Chondrocyte (in vitro differentiated cells): ENCODE results near the gene MYDGF. TPM values are rescaled to one million over a fixed set of nuclear protein-coding genes. Genes with fewer than 3 reads are reported as not detected.

Source experiments
- DNase-seq: peaks from one replicate; pipeline ENCODE4 v3.0.0; 2021; ENCODE audit warnings: mixed read lengths, low spot score
- H3K27ac Mint-ChIP-seq: one replicate; pipeline ENCODE4 v1.8.0; 2021; ENCODE audit warnings: mild to moderate bottlenecking, moderate library complexity, mixed read lengths; ENCODE audit not compliant: unreplicated experiment
- H3K27me3 Mint-ChIP-seq: 2 replicates; pipeline ENCODE4 v1.8.0; 2021; ENCODE audit warnings: low read depth, mixed read lengths
- H3K36me3 Mint-ChIP-seq: 2 replicates; pipeline ENCODE4 v1.8.0; 2021; ENCODE audit warnings: low read depth, mixed read lengths
- H3K4me1 Mint-ChIP-seq: 2 replicates; pipeline ENCODE4 v1.8.0; 2021; ENCODE audit warnings: low read depth, mild to moderate bottlenecking, mixed read lengths
- H3K4me3 Mint-ChIP-seq: one replicate; pipeline ENCODE4 v1.8.0; 2021; ENCODE audit warnings: mild to moderate bottlenecking, moderate library complexity, mixed read lengths; ENCODE audit not compliant: unreplicated experiment
- H3K9me3 Mint-ChIP-seq: 2 replicates; pipeline ENCODE4 v1.8.0; 2021; ENCODE audit warnings: low read depth, mixed read lengths
- total RNA-seq: library from RNA; stranded (reverse); gene quantifications from 3 replicates; pipeline ENCODE4 v1.2.1, GENCODE V29; 2021
- TF ChIP-seq, protein P1 (sequence below): fragments of 200-600 bp; sonication (generic); IDR thresholded peaks from 2 replicates; pipeline ENCODE4 v1.5.0; 2021; ENCODE audit warnings: antibody characterized with exemption, mild to moderate bottlenecking, moderate library complexity

MYDGF gene
- total RNA-seq, 1 donor from 2014 or later = 124 TPM

DNA sequence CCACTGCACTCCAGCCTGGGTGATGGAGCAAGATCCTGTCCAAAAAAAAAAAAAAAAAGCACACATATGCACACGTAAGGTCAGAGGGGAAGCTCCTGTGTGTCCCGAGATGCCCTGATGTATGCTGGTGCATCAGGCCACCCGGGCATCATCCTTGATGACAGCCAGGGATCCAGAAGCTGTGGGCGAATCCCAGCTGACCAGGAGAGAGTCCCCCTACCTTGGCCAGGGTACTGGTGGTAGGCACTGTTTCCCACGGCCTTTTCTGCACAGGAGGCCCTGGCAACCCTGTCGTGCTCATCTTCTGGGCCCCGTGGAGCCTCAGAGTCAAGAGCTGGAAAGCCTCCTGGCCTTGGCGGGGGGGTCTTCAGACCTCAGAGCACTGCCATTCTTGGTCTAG, 14.0 kb downstream of the MYDGF start:
- no peaks in the 10 kb centered on the region for H3K27me3 Mint-ChIP-seq
- peaks cover 13% of the 10 kb centered on the region for H3K36me3 Mint-ChIP-seq
- DNase-seq = no peak

GRCh38 chr19:4654437-4655361, 15.4 kb downstream of the MYDGF start:
- Mint-ChIP-seq H3K36me3 (peaks cover 10% of the 10 kb centered on the region), H3K27me3 (no peaks in the 10 kb centered on the region), H3K27ac (peak overlapping the region; percentile 9), H3K4me1 (no peaks in the 10 kb centered on the region), H3K9me3 (no peaks in the 10 kb centered on the region), H3K4me3 (no peak overlapping the region)
- TF ChIP-seq, protein P1, sequence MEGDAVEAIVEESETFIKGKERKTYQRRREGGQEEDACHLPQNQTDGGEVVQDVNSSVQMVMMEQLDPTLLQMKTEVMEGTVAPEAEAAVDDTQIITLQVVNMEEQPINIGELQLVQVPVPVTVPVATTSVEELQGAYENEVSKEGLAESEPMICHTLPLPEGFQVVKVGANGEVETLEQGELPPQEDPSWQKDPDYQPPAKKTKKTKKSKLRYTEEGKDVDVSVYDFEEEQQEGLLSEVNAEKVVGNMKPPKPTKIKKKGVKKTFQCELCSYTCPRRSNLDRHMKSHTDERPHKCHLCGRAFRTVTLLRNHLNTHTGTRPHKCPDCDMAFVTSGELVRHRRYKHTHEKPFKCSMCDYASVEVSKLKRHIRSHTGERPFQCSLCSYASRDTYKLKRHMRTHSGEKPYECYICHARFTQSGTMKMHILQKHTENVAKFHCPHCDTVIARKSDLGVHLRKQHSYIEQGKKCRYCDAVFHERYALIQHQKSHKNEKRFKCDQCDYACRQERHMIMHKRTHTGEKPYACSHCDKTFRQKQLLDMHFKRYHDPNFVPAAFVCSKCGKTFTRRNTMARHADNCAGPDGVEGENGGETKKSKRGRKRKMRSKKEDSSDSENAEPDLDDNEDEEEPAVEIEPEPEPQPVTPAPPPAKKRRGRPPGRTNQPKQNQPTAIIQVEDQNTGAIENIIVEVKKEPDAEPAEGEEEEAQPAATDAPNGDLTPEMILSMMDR = no peak
- no peak for DNase-seq

More for the DNA sequence above, 14.0 kb downstream of the MYDGF start:
- Mint-ChIP-seq H3K4me1 (no peaks in the 10 kb centered on the region), H3K4me3 (no peak overlapping the region), H3K27ac (no peak overlapping the region), H3K9me3 (no peaks in the 10 kb centered on the region)
- TF ChIP-seq, protein P1 = no peak

- no peak overlapping the region for H3K27ac Mint-ChIP-seq
These were observed 16.2 kb downstream of the MYDGF start for GRCh38 chr19:4653793-4654436.

GRCh38 chr19:4652075-4652474, 18.1 kb downstream of the MYDGF start:
- no peak for DNase-seq
- peaks cover 5% of the 10 kb centered on the region for H3K4me1 Mint-ChIP-seq
- no peak overlapping the region for H3K4me3 Mint-ChIP-seq
- no peaks in the 10 kb centered on the region for H3K27me3 Mint-ChIP-seq
- no peaks in the 10 kb centered on the region for H3K9me3 Mint-ChIP-seq
- H3K36me3 Mint-ChIP-seq = no peaks in the 10 kb centered on the region
- TF ChIP-seq, protein P1 = no peak
- H3K27ac Mint-ChIP-seq = no peak overlapping the region

More at GRCh38 chr19:4653793-4654436, 16.2 kb downstream of the MYDGF start:
- Mint-ChIP-seq H3K27me3 (no peaks in the 10 kb centered on the region), H3K4me3 (no peak overlapping the region), H3K4me1 (no peaks in the 10 kb centered on the region), H3K36me3 (peaks cover 5% of the 10 kb centered on the region), H3K9me3 (no peaks in the 10 kb centered on the region)
- no peak for DNase-seq
- TF ChIP-seq, protein P1 = no peak

DNA sequence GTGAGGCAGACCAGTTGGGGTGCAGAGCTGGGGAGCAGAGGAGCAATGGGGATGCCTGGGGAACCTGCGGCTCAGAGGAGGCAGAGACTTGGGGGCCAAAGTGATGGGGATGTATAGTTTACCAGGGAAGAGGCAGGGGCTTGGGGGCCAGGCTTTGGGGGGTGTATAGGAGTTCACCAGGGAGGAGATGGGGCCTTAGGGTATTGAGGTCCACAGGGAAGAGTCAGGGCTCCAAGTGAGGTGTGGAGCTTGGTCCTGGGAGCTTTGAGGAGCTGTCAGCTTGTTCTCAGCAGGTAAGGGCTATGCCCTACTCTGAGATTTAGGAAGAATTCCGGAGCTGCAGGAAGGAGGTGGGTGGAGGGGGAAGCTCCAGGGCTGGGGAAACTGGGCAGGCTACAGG, 20.0 kb downstream of the MYDGF start:
- no peaks in the 10 kb centered on the region for H3K9me3 Mint-ChIP-seq
- no peak overlapping the region for H3K27ac Mint-ChIP-seq
- TF ChIP-seq, protein P1 = no peak
- DNase-seq = no peak
- H3K4me1 Mint-ChIP-seq = peaks cover 5% of the 10 kb centered on the region
- no peak overlapping the region for H3K4me3 Mint-ChIP-seq
- no peaks in the 10 kb centered on the region for H3K36me3 Mint-ChIP-seq
- H3K27me3 Mint-ChIP-seq = no peaks in the 10 kb centered on the region
